Heart left ventricle (tissue), 16 donors: Measurements from ENCODE around the gene SLC6A7. TPM values are rescaled to one million over a fixed set of nuclear protein-coding genes. Genes with fewer than 3 reads are reported as not detected.

Experiments
- ATAC-seq, 4 donors: fragments of 200-7000 bp; cut with Tn5 transposase; one replicate each; pipeline ENCODE4 v1.9.1; 2020 to 2022; ENCODE audit warnings: moderate library complexity in 4 of 4, mild to moderate bottlenecking in 3 of 4, moderate number of reproducible peaks in 1 of 4
- DNase-seq, 5 donors: peaks; one replicate each; pipeline ENCODE4 v3.0.0-alpha.2; 2020
- H3K27ac ChIP-seq, 12 donors: fragments of 200-600 bp; sonication (generic) in 4 of 12; one replicate each; pipeline versions ENCODE4 v1.5.0 to v1.8.0; 2016 to 2022; ENCODE audit warnings: mild to moderate bottlenecking in 2 of 12
- H3K27me3 ChIP-seq, 9 donors: fragments of 200-600 bp; sonication (generic) in 2 of 9; one replicate each; pipeline versions ENCODE4 v1.5.1 to v1.8.0; 2016 to 2022; ENCODE audit warnings: mild to moderate bottlenecking in 3 of 9
- H3K36me3 ChIP-seq, 9 donors: fragments of 200-600 bp; sonication (generic) in 2 of 9; one replicate each; pipeline versions ENCODE4 v1.5.0 to v1.8.0; 2018 to 2022; ENCODE audit warnings: mild to moderate bottlenecking in 2 of 9
- H3K4me1 ChIP-seq, 12 donors: fragments of 200-600 bp; sonication (generic) in 4 of 12; one replicate each; pipeline versions ENCODE4 v1.5.0 to v1.8.0; 2016 to 2022; ENCODE audit warnings: mild to moderate bottlenecking in 3 of 12
- H3K4me3 ChIP-seq, 12 donors: fragments of 200-600 bp; sonication (generic) in 4 of 12; one replicate each; pipeline versions ENCODE4 v1.5.0 to v1.8.0; 2017 to 2022; ENCODE audit warnings: mild to moderate bottlenecking in 9 of 12, moderate library complexity in 4 of 12
- H3K9me3 ChIP-seq, 12 donors: fragments of 200-600 bp; sonication (generic) in 4 of 12; one replicate each; pipeline versions ENCODE4 v1.5.0 to v1.8.0; 2016 to 2022; ENCODE audit warnings: mild to moderate bottlenecking in 1 of 12
- POLR2A ChIP-seq, 2 donors: fragments of 450-650 bp; IDR thresholded peaks; one replicate each; pipeline ENCODE4 v1.6.1; 2017; ENCODE audit warnings: antibody characterized with exemption in 2 of 2, mild to moderate bottlenecking in 2 of 2, moderate library complexity in 2 of 2
- WGBS, 4 donors: extraction: QIAGEN DNeasy Blood & Tissue Kit in 2 of 4; methylation state at CpG; one replicate each; pipeline versions ENCODE4 v1.1.5 to v1.1.7; 2013 to 2018; 5-methylcytosine and 5-hydroxymethylcytosine counted together
- intact Hi-C, 10 donors: fragments of 100-400 bp; cut with DNase I; formaldehyde crosslinking; loops; one replicate each; pipeline versions ENCODE4 v1.11.1 to v1.14.2; 2022
- polyA plus RNA-seq, 2 donors: library from polyadenylated mRNA; stranded (reverse); fragments of 200-250 nt; gene quantifications; one replicate each; pipeline ENCODE4 v1.2.3, GENCODE V29; 2013
- total RNA-seq, 9 donors: library from RNA; depleted of rRNA in 2 of 9; stranded (reverse); fragments of >200 nt in 2 of 9; fragmentation: NEBNext Ultra II Directional in 3 of 9; extraction: Animal tissue kit (Norgen Biotek cat#: 25700) in 3 of 9; gene quantifications; one replicate each; pipeline versions ENCODE4 v1.1.0 to v1.2.4, GENCODE V29; 2016 to 2023
- TF ChIP-seq, protein P1 (sequence below), 12 donors: fragments of 200-600 bp; sonication (generic) in 4 of 12; IDR thresholded peaks; one replicate each; pipeline versions ENCODE4 v1.5.0 to v1.8.0; 2018 to 2022; ENCODE audit warnings: antibody characterized with exemption in 12 of 12, mild to moderate bottlenecking in 5 of 12
- donor health status: ischemic (EF 13 %, LVEDD 7.1; RV severe dilation, severe dysfunction).
- donor health status: healthy with polysubstance abuse.
- donor health status: DM: no; HTN: yes; CAD: no.
- donor health status: DM: no; HTN: no; CAD: no.
- donor health status: ischemic (EF 25% LVEDD 6.9; RV normal size, moderate dysfunction).
- donor health status: ischemic (EF 25% LVEDD 5.7; RV mildly dilated, moderate dysfunction).
- donor health status: healthy.
- donor health status: DM: yes; HTN: yes; CAD: no.
- donor health status: ischemic (EF 35%, LVEDD 5.7; RV mildly dilated, moderate dysfunction).
- donor health status: nonischemic (EF 11% LVEDD 7.7; RV severe dilation, severe dysfunction).
- donor health status: DM: yes; HTN: yes; CAD: no.
- donor health status: PGD.
- donor health status: ischemic (EF 29% LVEDD 5.4; RV normal size, mild dysfunction).
- donor health status: nonischemic (EF 23%, LVEDD 6.1; RV moderate dilation, normal function).

The SLC6A7 gene
- total and polyA plus RNA-seq, 11 donors: not detected

- peaks cover 0 to 85% (median 53%) of the 10 kb centered on the region in 12 donors for H3K4me1 ChIP-seq
- DNase-seq (no peak), ATAC-seq (no peak)
- 74 to 77% (median 76%) methylated on average over 6 of the region's 6 CpGs for WGBS, 4 donors
- no peak for TF ChIP-seq POLR2A (IDR thresholded peaks at IDR 0.05)
- TF ChIP-seq, protein P1, sequence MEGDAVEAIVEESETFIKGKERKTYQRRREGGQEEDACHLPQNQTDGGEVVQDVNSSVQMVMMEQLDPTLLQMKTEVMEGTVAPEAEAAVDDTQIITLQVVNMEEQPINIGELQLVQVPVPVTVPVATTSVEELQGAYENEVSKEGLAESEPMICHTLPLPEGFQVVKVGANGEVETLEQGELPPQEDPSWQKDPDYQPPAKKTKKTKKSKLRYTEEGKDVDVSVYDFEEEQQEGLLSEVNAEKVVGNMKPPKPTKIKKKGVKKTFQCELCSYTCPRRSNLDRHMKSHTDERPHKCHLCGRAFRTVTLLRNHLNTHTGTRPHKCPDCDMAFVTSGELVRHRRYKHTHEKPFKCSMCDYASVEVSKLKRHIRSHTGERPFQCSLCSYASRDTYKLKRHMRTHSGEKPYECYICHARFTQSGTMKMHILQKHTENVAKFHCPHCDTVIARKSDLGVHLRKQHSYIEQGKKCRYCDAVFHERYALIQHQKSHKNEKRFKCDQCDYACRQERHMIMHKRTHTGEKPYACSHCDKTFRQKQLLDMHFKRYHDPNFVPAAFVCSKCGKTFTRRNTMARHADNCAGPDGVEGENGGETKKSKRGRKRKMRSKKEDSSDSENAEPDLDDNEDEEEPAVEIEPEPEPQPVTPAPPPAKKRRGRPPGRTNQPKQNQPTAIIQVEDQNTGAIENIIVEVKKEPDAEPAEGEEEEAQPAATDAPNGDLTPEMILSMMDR (IDR thresholded peaks at IDR 0.05): no peak
- H3K4me3 ChIP-seq: peak overlapping the region in 3 of 12 donors; percentile 11 to 20 (median 11)
- H3K36me3 ChIP-seq: no peaks in the 10 kb centered on the region
- no peaks in the 10 kb centered on the region for H3K27me3 ChIP-seq
- H3K27ac ChIP-seq: peak overlapping the region; percentile 25 to 96 (median 84)
- H3K9me3 ChIP-seq: no peaks in the 10 kb centered on the region
- intact Hi-C loops: no loop called here
Observed at GRCh38 chr5:150159031-150159430, 30.8 kb upstream of the SLC6A7 start.

DNA sequence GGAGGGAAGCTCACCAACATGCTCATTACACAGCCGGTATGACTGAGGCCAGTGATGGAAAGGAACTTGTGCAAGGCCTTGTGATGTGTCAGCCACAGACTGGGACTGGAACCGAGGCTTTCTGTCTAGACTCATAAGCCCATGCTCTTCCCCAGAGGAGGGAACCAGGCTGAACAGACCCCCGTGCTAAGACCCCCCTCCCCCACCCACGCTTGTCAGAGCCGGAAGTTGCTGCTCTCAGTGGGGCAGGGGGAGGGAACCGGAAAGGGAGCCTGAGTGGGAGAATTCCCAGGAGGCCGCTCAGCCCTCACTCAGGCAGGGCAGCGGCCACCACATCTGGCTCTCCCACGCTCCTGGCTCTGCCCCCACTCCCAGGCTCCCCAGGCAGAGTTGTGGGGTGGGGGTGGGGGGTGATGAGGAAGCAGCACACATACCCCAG, 30.1 kb upstream of the SLC6A7 start:
- TF ChIP-seq, protein P1 (IDR thresholded peaks at IDR 0.05): no peak
- no peak for TF ChIP-seq POLR2A (IDR thresholded peaks at IDR 0.05)
- no peaks in the 10 kb centered on the region for H3K9me3 ChIP-seq
- peak in 3 of 4 donors; percentile 3 to 51 (median 46) for ATAC-seq

GRCh38 chr5:150160448-150161081, 29.3 kb upstream of the SLC6A7 start:
- Histone ChIP-seq H3K27me3 (no peaks in the 10 kb centered on the region), H3K36me3 (no peaks in the 10 kb centered on the region), H3K4me1 (peaks cover 0 to 95% (median 61%) of the 10 kb centered on the region in 12 donors), H3K9me3 (no peaks in the 10 kb centered on the region), H3K27ac (peak overlapping the region; percentile 73 to 96 (median 84)), H3K4me3 (no peak overlapping the region)
- intact Hi-C loops: loop anchor here (1.0 to 10.0 kb wide), 8 partner anchors 30 to 277 kb away; partner anchors contain the start of gene TCOF1 (in 1 of the 10)
- no peak for TF ChIP-seq POLR2A (IDR thresholded peaks at IDR 0.05)
- TF ChIP-seq, protein P1 (IDR thresholded peaks at IDR 0.05): no peak
- WGBS, 4 donors: 49 to 72% (median 65%) methylated on average over 5 of the region's 5 CpGs
- ATAC-seq (no peak), DNase-seq (no peak)

More for the DNA sequence above, 30.1 kb upstream of the SLC6A7 start:
- Histone ChIP-seq H3K27me3 (no peaks in the 10 kb centered on the region), H3K36me3 (no peaks in the 10 kb centered on the region), H3K27ac (peak overlapping the region; percentile 73 to 96 (median 84)), H3K4me3 (no peak overlapping the region), H3K4me1 (peaks cover 0 to 92% (median 60%) of the 10 kb centered on the region in 12 donors)
- 43 to 62% (median 57%) methylated on average over 8 to 9 of the region's 9 CpGs for WGBS, 4 donors
- DNase-seq: peak; percentile 82 to 87 (median 85)
- intact Hi-C loops: loop anchor here in 7 of 10 donors (2.0 to 10.0 kb wide), 7 partner anchors 29 to 278 kb away; partner anchors contain the start of gene TCOF1 (in 1 of the 7)
